Measurements from ENCODE around the gene GSTM5. TPM values are rescaled to one million over a fixed set of nuclear protein-coding genes. Genes with fewer than 3 reads are reported as not detected.

Gene GSTM5
- total and polyA plus RNA-seq, 2 donors (not counting 3 experiments of a cell fraction or from before 2014, with no cell fraction given): 0.25 to 1.6 TPM

GRCh38 chr1:109717729-109718128, 5.7 kb downstream of the GSTM5 start:
- no peak overlapping the region for H3K27ac ChIP-seq (ENCODE audit: insufficient read depth, low read depth, low read length)
- no peak overlapping the region for H3K4me2 ChIP-seq (ENCODE audit: insufficient read depth, low read length)
- H3K36me3 ChIP-seq (ENCODE audit: control insufficient read depth in 2 of 2, extremely low read depth in 1 of 2, insufficient read depth in 2 of 2, low read length in 2 of 2): no peaks in the 10 kb centered on the region
- BruUV-seq (replicated peaks): no TSS peak
- H3K79me2 ChIP-seq (ENCODE audit: control insufficient read depth, insufficient read depth, low read length): no peaks in the 10 kb centered on the region
- no peak overlapping the region for H3K9ac ChIP-seq (replicated peaks; ENCODE audit: extremely low read depth, insufficient read depth, low read length)
- no peak overlapping the region for H3K4me3 ChIP-seq (replicated peaks in 1 of 3; ENCODE audit: insufficient read depth in 1 of 3, low read depth in 1 of 3, low read length in 3 of 3)
- H3K27me3 ChIP-seq (ENCODE audit: control insufficient read depth in 2 of 2, insufficient read depth in 2 of 2, low read length in 2 of 2): no peaks in the 10 kb centered on the region
- dilution Hi-C loops (cut with MboI; ENCODE audit: extremely low pct_ligation_motif_present, low sequenced_read_pairs) (no loop called here), intact Hi-C loops (cut with micrococcal nuclease) (loop anchor here (1.0 kb wide), 1 partner anchor 56 kb away; no protein-coding TSS in a partner anchor)
- no peaks in the 10 kb centered on the region for H3K9me1 ChIP-seq (replicated peaks; ENCODE audit: control insufficient read depth, extremely low read depth, insufficient read depth, low read length)
- ChIA-PET POLR2A (no interaction called here), CTCF (interaction anchor here (0.8 to 3.6 kb wide), 8 partner anchors 11 to 267 kb away, joined by 4 to 15 read pairs (median 6); partner anchors contain the start of genes AHCYL1 and GSTM1)
- H4K20me1 ChIP-seq (replicated peaks; ENCODE audit: control insufficient read depth, extremely low read depth, insufficient read depth, low read length): no peaks in the 10 kb centered on the region
- H2AFZ ChIP-seq (ENCODE audit: low read depth, low read length): no peak overlapping the region
- no peaks in the 10 kb centered on the region for H3K9me3 ChIP-seq (replicated peaks; ENCODE audit: control insufficient read depth, insufficient read depth, low read length)
- FAIRE-seq (no peak), DNase-seq (ENCODE audit: low read depth, low spot score) (no peak)
- TF ChIP-seq JUN (IDR thresholded peaks at IDR 0.05; ENCODE audit: borderline replicate concordance, insufficient read depth, insufficient read length, low read depth) (no peak), POLR2AphosphoS5 (IDR thresholded peaks at IDR 0.05; ENCODE audit: insufficient read depth, low read depth, low read length) (no peak), GATA2 (IDR thresholded peaks at IDR 0.05; ENCODE audit: insufficient read depth, insufficient read length, low read depth, low read length) (no peak), EZH2 (IDR thresholded peaks at IDR 0.05; ENCODE audit: borderline replicate concordance, low read depth, low read length, severe bottlenecking) (no peak), FOS (IDR thresholded peaks at IDR 0.05; ENCODE audit: borderline replicate concordance, insufficient read depth, low read length) (no peak), POLR2A (IDR thresholded peaks at IDR 0.05; ENCODE audit: low read depth, low read length) (no peak), MYC (IDR thresholded peaks at IDR 0.05; ENCODE audit: low read depth, low read length) (no peak)
- TF ChIP-seq, protein P1, sequence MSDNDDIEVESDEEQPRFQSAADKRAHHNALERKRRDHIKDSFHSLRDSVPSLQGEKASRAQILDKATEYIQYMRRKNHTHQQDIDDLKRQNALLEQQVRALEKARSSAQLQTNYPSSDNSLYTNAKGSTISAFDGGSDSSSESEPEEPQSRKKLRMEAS (IDR thresholded peaks at IDR 0.05; ENCODE audit: insufficient read depth, insufficient read length): no peak
- TF ChIP-seq, protein P2, sequence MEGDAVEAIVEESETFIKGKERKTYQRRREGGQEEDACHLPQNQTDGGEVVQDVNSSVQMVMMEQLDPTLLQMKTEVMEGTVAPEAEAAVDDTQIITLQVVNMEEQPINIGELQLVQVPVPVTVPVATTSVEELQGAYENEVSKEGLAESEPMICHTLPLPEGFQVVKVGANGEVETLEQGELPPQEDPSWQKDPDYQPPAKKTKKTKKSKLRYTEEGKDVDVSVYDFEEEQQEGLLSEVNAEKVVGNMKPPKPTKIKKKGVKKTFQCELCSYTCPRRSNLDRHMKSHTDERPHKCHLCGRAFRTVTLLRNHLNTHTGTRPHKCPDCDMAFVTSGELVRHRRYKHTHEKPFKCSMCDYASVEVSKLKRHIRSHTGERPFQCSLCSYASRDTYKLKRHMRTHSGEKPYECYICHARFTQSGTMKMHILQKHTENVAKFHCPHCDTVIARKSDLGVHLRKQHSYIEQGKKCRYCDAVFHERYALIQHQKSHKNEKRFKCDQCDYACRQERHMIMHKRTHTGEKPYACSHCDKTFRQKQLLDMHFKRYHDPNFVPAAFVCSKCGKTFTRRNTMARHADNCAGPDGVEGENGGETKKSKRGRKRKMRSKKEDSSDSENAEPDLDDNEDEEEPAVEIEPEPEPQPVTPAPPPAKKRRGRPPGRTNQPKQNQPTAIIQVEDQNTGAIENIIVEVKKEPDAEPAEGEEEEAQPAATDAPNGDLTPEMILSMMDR (IDR thresholded peaks at IDR 0.05; ENCODE audit: extremely low read depth in 1 of 2, insufficient read depth in 1 of 2, low read depth in 1 of 2, low read length in 2 of 2): no peak
- H3K4me1 ChIP-seq (ENCODE audit: control insufficient read depth, extremely low read depth, insufficient read depth, low read length): peaks cover 8% of the 10 kb centered on the region
